GM19468 (cell line): ENCODE results near the gene ADAM11.
"Not testable (repeated sequence)": the region's sequence is repeated elsewhere in the genome, so short reads cannot be mapped to it uniquely, and the experiment has no call there.

Experiments used
- ATAC-seq: cut with Tn5 transposase; IDR thresholded peaks from one replicate; pipeline ENCODE4 v1.9.1; 2021; ENCODE audit warnings: mild to moderate bottlenecking, moderate library complexity, moderate number of reproducible peaks; ENCODE audit not compliant: unreplicated experiment; ENCODE audit errors: extremely low read depth

Gene ADAM11

GRCh38 chr17:44793885-44794842 lies 35.4 kb downstream of the ADAM11 start:
- ATAC-seq, result no peak

GRCh38 chr17:44794851-44795413 lies 36.1 kb downstream of the ADAM11 start:
- no peak for ATAC-seq

GRCh38 chr17:44795421-44795820 lies 36.6 kb downstream of the ADAM11 start:
- ATAC-seq, result no peak

GRCh38 chr17:44795928-44796327 lies 37.1 kb downstream of the ADAM11 start:
- no peak for ATAC-seq

GRCh38 chr17:44796731-44797130 lies 37.9 kb downstream of the ADAM11 start:
- no peak for ATAC-seq

GRCh38 chr17:44797802-44798201 lies 39.0 kb downstream of the ADAM11 start:
- no peak for ATAC-seq

GRCh38 chr17:44798356-44798755 lies 39.6 kb downstream of the ADAM11 start:
- no peak for ATAC-seq

GRCh38 chr17:44801880-44802279 lies 43.1 kb downstream of the ADAM11 start:
- no peak for ATAC-seq

GRCh38 chr17:44804302-44805089 lies 45.7 kb downstream of the ADAM11 start:
- no peak for ATAC-seq

- no peak for ATAC-seq
These were observed 48.5 kb downstream of the ADAM11 start for GRCh38 chr17:44807093-44807816.

- ATAC-seq, result no peak
These were observed 49.0 kb downstream of the ADAM11 start for GRCh38 chr17:44807817-44808155.

GRCh38 chr17:44808156-44808555 lies 49.4 kb downstream of the ADAM11 start:
- ATAC-seq, result no peak

- not testable (repeated sequence) for ATAC-seq
These were observed 50.0 kb downstream of the ADAM11 start for GRCh38 chr17:44808656-44809388.

- ATAC-seq, result no peak
These were observed 53.5 kb downstream of the ADAM11 start for GRCh38 chr17:44812263-44812662.

- ATAC-seq, result not testable (repeated sequence)
These were observed 59.7 kb downstream of the ADAM11 start for GRCh38 chr17:44818508-44818907.

GRCh38 chr17:44820631-44821212 lies 61.9 kb downstream of the ADAM11 start:
- ATAC-seq, result no peak

GRCh38 chr17:44825236-44825635 lies 66.4 kb downstream of the ADAM11 start:
- ATAC-seq, result not testable (repeated sequence)

GRCh38 chr17:44826123-44826790 lies 67.5 kb downstream of the ADAM11 start:
- ATAC-seq, result no peak

GRCh38 chr17:44827863-44828262 lies 69.1 kb downstream of the ADAM11 start:
- ATAC-seq, result no peak
